C4-2B (cell line): Measurements from ENCODE around the gene MED26.

ENCODE experiments used
- ZFX ChIP-seq: fragments of 450-650 bp; IDR thresholded peaks from 2 replicates; pipeline ENCODE4 v1.6.1; 2017
- TF ChIP-seq, protein P1 (sequence below): fragments of 450-650 bp; conservative IDR thresholded peaks from 2 replicates; pipeline ENCODE4 v1.5.1; 2017; ENCODE audit warnings: mild to moderate bottlenecking

DNA sequence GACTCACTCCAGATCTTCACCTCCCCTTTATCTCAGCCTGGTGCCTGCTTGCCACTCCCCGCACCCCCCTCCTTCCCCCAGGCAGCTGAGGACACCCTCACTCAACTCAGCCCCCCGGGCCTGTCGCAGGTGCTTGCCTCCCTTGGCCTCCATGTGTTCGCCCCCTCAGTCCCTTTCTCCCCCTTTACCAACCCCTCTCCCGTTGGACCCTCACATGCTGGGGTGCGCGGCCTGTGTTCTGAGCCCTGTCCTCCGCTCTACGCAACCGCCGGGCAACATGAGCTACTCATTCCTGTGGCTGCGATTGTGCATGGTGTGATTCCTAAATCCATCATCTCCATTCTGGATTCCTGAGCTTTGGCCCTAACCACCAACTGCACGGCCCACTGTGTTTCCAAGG lies 90.9 kb downstream of the MED26 start:
- TF ChIP-seq, protein P1, sequence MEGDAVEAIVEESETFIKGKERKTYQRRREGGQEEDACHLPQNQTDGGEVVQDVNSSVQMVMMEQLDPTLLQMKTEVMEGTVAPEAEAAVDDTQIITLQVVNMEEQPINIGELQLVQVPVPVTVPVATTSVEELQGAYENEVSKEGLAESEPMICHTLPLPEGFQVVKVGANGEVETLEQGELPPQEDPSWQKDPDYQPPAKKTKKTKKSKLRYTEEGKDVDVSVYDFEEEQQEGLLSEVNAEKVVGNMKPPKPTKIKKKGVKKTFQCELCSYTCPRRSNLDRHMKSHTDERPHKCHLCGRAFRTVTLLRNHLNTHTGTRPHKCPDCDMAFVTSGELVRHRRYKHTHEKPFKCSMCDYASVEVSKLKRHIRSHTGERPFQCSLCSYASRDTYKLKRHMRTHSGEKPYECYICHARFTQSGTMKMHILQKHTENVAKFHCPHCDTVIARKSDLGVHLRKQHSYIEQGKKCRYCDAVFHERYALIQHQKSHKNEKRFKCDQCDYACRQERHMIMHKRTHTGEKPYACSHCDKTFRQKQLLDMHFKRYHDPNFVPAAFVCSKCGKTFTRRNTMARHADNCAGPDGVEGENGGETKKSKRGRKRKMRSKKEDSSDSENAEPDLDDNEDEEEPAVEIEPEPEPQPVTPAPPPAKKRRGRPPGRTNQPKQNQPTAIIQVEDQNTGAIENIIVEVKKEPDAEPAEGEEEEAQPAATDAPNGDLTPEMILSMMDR = no peak
- TF ChIP-seq ZFX = no peak
